NCI-H2171 (cell line): ENCODE measurements around the gene CSNK1A1.
"Not testable (repeated sequence)": the region's sequence is repeated elsewhere in the genome, so short reads cannot be mapped to it uniquely, and the experiment has no call there.

Source experiments
- DNase-seq: peaks from one replicate; lab custom pipeline; 2025; lab: John Stamatoyannopoulos, UW

The CSNK1A1 gene

DNA sequence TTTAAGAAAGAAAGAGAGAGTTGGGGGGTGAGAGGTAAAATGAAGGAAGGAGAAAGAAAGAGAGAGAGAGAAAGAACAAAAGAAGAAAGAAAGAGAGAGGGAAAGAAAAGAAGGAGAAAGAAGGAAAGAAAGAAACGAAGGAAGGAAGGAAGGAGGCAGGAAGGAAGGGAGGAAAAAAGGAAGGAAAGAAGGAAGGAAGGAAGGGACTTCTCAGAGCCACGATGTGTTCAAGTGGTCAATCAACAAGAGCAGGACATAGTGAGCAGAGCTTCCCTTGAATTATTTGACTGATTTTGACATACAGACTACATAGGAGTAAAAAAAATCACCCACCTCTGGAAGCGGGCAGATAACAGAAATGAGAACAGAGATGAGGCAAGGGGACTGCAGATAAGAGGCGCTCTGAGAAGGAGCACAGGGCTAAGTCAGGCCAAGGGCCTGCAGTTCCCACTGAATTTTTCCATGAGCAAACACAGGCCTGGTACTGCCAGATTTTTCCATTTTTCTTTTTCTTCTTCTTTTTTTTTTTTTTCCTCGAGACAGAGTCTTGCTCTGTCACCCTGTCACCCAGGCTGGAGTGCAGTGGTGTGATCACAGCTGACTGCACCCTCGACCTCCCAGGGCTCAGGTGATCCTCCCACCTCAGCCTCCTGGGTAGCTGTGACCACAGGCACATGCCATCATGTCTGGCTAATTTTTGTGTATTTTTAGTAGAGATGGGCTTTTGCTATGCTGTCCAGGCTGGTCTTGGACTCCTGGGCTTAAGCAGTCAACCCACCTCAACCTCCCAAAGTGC is 94.4 kb downstream of the CSNK1A1 start:
- DNase-seq: no peak

GRCh38 chr5:149455889-149456409 is 95.3 kb downstream of the CSNK1A1 start:
- DNase-seq: no peak

DNA sequence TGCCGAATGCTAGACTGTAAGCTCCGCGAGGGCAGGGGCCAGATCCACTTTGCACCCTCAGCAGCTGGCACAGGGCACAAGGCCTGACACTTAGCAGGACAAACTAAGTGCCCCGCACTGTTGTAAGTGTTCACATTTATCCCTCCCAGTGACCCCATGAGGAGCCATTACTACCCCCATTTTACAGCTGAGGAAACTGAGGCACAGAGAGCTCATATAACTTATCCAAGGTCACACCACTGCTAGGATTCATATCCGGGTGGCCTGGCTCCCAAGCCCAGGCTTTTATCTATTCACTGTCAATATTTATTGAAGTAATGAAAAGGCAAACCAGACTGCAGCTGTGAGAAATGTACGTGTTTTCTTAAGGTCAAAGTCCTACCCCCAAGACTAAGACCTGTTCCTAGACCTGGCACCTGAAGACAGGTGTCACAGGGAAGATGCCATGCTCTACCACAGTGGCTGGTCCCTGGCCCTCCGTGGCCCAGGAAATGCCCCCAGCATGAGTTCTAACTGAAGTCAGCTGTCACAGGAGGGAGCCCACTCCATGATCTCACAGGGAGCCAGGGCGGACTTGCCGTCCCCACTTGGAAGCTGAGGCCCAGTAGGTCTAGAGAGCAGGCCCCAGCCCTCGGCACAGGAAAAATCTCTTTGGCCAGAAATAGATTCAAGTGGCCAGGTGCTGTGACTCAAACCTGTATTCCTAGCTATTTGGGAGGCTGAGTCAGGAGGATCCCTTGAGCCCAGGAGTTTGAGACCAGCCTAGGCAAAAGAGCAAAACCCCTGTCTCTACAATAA is 97.4 kb downstream of the CSNK1A1 start:
- DNase-seq: no peak

DNA sequence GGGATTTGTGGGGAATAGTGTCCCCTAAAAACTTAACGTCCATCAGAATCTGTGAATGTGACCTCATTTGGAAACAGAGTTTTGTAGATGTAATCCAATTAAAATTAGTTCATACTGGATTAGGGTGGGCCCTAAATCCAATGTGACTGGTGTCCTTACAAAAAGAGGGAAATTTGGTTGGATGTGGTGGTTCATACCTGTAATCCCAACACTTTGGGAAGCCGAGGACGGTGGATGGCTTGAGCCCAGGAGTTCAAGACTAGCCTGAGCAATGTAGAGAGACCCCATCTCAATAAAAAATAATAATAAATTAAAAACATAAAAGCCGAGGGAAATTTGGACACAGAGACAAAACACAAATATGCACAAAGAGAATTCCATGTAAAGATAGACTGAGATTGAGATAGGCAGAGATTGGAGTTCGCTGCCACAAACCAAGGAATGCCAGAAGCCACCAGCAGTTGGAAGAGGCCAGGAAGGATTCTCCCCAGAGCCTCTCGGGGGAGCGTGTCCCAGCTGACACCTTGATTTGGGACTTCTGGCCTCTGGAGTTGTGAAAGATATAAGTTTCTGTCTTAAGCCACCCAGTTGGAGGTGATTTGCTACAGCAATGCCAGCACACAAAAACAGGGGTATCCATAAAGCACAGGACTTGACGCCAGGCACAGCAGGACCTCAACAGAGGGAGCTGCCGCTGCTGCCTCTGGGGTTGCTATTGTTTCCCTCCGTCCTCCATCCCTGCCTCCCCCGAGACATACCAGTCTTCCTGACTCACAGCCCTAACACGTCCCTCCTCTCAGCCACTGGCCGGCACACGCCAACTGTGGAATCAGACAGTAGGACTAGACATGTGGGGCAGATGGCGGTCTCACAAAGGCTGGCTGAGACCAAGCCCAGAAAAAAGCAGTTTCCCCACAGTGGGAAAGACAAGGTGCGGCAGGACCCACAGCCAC is 98.3 kb downstream of the CSNK1A1 start:
- DNase-seq: no peak

DNA sequence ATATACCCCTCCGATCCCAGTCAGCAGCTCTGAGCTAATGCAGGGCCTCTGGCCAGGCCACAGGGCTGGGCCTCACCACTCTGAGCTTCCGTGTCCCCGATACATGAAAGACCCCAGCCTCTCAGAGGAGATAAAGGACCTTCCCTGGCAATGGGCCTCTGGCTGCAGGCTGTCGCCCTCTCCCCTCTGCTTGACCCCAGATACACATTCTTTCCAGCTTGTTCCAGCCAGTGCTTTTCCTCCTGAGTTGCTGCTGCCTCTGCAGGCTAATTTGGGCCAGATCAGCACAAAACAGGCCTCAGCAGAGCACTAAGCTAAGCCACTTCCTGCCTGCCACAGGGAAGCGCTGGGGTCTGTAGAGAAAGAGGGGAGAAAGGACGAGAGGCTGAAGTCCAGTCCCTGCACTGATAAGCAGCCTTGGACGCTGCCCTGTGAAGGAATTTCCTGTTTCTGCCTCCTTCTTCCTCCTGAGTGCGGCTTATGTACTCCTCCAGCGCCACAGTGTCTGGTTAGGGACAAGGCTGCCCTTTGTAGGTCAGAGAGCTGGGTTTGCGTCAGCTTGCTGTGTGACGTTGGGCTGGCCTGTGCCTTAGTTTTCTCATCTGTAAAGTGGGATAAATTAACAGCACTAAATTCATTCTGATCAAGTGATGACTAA is 99.1 kb downstream of the CSNK1A1 start:
- DNase-seq: no peak

DNA sequence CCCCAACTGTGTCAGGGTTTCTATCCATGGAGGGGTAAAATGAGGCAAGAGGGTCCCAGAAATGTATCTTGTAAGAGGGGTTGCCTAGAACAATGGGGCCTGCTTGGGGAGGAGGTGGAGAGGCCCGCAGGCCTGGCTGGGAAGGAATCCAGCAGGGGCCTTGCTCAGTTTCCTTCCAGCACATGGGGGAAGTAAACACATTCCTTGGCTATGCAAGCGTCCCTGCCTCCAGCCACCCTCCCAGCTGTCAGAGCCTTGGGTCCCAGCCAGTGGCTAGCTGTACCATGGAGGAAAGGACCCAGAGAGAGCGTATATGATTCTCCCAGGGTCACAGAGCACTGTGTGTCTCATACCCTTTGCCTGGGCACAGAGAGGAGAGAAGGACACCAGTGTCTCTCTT is 101.0 kb downstream of the CSNK1A1 start:
- DNase-seq: no peak

DNA sequence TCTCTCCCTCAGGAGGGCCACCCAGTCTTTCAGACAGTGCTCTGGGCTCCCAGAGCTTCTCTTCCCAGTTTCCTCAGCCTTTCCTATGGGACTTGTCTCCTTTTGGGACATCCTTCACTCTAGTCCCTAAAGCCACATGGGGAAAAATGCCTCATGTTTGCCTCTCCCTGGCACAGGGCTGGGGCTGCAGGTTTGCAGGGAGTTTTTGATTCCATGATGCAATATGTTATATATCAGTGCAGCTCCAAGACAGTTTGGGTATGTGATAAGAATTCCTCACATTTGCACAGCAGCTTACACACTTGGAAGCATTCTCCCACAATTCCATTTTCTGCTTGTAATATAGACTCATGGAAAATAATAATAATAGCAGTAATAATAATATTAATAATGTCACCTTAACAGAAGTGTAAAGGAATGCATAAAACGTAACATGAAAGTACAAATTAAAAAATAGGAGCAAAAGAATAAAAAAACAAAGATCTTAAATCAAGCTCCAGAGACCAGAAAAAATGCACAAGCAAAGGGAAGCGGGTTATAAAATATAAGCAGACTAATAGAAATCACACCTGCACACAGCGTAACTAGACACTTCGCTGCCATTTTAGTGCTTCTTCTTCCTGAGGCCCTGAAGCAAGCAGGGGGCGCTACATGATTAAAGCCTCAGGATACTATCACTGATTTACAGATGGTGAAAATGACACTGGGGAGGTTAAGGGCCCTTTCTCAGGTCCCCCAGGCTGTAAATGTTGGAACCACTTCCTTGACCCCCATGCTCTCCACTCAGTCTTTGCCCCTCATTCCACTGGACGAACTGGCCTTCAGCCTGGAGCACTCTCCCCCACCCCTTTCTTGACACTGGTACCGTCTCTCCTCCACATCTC is 102.2 kb downstream of the CSNK1A1 start:
- no peak for DNase-seq

DNA sequence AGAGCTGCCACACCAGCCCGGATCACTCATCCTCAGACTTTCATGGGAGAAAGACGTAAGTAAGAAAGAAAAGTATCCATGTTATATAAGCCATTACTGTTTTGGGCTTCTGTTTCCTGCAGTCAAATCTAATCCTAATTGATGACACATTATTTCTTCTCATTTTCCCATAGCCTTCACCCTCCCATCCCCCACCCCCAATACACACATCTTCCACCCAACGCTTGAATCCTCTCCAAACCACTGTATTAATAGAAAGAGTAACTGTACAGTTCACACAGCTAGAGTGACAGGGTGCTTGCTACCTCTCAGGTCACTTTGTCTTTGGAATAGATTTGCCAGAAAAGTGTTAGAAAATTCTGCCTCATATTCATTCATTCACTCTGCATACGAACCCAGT is 102.8 kb downstream of the CSNK1A1 start:
- no peak for DNase-seq

DNA sequence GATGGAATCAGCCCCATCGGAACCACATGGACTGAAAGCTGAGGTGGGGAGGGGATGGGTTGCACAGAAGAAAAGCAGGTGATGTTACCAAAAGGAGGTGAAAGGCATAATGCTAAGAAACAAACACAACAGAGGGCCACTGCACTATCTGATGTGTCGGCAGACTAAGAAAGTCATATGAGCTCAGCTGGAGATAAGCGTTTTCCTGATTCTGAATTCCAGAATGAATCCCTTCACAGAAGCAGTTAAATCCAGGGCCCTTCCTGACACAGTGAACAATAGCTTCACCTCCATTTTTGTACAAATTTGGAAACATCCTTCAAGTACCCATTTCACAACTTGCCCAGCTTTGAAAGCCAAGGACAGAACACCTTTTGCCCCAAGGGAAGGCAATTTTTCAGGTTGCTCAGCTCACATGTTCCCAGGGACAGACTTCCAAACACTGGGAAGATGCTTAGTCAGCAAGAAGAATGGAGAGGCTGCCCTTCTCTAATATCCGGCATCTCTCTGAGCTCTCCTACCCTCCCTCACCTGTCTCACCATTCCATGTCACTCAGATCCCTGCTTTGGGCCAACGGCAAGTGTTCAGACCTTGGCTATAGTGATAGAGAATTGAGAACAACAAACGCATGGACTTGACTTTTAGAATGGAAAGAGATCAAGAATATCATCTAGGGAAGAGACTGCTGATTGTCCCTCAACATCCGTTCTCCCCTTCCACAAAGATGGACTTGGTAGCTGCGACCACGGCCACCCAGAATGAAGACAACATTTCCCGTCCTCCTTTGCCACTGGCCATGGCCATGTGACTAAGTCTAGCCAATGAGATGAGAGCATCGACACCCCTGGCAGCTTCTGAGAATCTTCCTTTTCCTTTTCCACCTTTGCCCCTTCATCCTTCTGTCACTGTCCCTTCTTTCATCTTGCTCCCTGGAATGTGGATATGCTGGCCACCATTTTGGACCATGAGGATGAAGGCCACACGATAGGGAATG is 103.6 kb downstream of the CSNK1A1 start:
- DNase-seq: no peak

GRCh38 chr5:149446794-149447193 is 104.4 kb downstream of the CSNK1A1 start:
- DNase-seq: not testable (repeated sequence)

GRCh38 chr5:149445739-149446369 is 105.4 kb downstream of the CSNK1A1 start:
- no peak for DNase-seq

GRCh38 chr5:149445343-149445738 is 105.9 kb downstream of the CSNK1A1 start:
- DNase-seq: no peak

DNA sequence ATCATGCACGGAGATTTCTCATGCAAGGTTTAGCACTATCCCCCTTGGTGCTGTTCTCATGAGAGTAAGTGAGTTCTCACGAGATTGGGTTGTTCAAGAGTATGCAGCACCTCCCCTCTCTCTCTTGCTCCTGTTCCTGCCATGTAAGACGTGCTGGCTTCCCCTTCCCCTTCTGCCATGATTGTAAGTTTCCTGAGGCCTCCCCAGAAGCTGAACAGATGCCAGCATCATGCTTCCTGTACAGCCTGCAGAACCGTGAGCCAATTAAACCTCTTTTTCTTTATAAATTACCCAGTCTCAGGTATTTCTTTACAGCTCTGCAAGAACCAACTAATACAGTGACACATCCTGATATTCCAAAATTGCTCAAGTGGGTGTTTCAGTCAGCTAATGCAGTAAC is 106.8 kb downstream of the CSNK1A1 start:
- not testable (repeated sequence) for DNase-seq

DNA sequence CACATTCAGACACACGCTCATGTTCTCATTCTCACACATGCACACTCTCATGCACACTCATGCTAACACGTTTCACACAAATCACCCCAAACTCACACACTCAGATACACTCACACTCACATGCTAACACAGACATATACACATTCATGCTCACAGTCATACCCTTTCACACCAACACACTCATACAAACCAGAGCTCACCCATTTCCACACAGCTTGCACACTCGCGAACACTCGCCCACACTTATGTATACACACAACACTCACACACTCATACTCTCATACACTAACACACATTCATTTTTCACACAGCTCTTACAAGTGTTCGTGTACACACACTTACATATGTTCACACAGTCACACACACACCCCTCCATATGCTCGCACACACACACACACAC is 108.0 kb downstream of the CSNK1A1 start:
- DNase-seq: no peak

DNA sequence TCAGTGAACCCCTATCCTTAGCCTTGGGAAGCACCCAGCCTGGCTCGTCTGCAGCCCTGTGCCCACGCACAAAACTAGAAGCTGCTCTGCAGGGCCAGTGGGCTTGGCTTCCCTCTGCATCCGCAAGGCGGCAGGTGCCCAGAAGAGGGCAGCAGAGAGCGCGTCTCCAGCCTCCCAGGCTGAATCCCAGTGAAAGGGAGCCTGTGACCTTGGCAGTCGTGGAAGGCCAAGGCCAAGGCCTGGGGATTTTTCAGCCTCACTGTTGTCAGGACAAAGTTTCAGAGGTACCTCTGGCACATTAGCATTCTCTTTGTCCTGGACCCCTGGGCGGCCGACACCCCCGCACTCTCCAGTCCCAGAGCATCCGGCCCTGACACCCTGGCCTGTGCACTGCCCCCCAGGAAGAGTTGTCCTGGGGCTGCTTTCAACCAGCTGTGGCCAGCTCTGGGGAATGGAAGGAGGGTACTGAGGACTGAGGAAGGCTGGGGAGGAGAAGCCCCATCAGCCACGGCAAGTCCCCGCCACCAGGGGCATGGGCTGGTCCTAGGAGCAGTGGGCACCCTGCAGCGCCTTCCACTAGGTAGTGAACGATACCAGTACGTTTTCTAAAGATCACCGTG is 108.6 kb downstream of the CSNK1A1 start:
- DNase-seq: no peak
